ENCODE data around the gene CH25H. TPM values are rescaled to one million over a fixed set of nuclear protein-coding genes. Genes with fewer than 3 reads are reported as not detected.

The CH25H gene
- total RNA-seq, 2 donors from 2014 or later = 0.56 TPM; not detected in 1

Other genes starting within 250 kb of the CH25H start
- gene FAS, start 216.5 kb downstream of the CH25H start, total RNA-seq = 100 to 1,000 TPM; 111 to 138 TPM
- 10 to 100 TPM; 19.5 to 21.3 TPM for gene LIPA, start 44.5 kb upstream of the CH25H start, total RNA-seq
- gene IFIT2, start 94.7 kb upstream of the CH25H start, total RNA-seq = 10 to 100 TPM; 10.8 to 36.0 TPM
- 10 to 100 TPM in 1 of 2 donors, 1 to 10 TPM in 1; 6.7 to 19.5 TPM for gene IFIT3, start 120.7 kb upstream of the CH25H start, total RNA-seq
- gene IFIT1B, start 170.7 kb upstream of the CH25H start, total RNA-seq = not detected
- gene IFIT1, start 185.3 kb upstream of the CH25H start, total RNA-seq = 1 to 10 TPM in 1 of 2 donors, under 1 TPM in 1; 0.79 to 2.7 TPM
- 10 to 100 TPM in 1 of 2 donors, 1 to 10 TPM in 1; 6.6 to 10.2 TPM for gene IFIT5, start 207.3 kb upstream of the CH25H start, total RNA-seq

All from activated T-cell treated with anti-CD3 and anti-CD28 coated beads, Interleukin-2, amount 50 U/mL, for 72 hours (primary cell).